NOMO-1 treated with dmso at 0.1 percent for 144 hours (cell line): ENCODE results near the gene KCNG2.
"Not testable (repeated sequence)": the region's sequence is repeated elsewhere in the genome, so short reads cannot be mapped to it uniquely, and the experiment has no call there.

Source experiments
- DNase-seq: peaks from one replicate; lab custom pipeline; 2025; ENCODE audit not compliant: unreplicated experiment; lab: John Stamatoyannopoulos, UW

Gene KCNG2

DNA sequence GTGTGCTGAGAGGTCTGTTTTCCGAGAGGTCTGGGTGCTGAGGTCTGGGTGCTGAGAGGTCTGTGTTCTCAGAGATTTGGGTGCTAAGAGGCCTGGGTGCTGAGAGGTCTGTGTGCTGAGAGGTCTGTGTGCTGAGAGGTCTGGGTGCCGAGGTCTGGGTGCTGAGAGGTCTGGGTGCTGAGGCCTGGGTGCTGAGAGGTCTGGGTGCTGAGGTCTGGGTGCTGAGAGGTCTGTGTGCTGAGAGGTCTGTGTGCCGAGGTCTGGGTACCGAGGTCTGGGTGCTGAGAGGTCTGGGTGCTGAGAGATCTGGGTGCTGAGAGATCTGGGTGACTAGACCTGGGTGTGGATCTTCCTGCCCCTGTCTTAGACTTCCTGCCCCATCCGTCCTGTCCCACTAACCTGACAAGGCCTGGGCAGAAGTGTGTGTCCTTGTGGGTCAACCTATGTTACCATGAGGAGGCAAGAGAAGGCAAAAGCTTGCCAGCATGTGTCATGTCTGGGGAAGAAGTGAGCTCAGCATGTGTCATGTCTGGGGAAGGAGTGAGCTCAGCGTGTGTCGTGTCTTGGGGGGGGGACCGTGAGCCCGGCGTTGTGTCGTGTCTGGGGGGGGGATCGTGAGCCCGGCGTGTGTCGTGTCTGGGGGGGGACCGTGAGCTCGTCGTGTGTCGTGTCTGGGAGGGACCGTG, 69.3 kb downstream of the KCNG2 start:
- no peak for DNase-seq

DNA sequence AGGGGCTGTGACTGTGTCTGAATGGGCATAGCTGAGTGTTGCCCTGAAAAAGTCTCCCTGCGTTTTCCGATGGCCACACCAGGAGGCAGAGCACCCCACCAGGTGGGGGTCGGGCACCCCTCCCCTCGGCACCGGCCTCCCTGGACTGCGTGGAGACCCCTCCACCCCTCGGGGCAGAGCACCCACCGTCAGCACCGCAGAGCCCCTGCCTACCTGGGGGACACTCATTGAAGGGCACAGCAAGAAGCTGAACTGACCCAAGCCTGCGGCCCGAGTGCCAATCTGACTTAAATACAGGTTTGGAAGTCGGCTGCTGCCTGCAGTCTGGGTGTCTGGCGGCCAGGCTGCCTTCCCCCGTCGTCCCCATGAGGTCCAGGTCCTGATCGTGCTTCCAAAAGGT, 69.9 kb downstream of the KCNG2 start:
- no peak for DNase-seq

DNA sequence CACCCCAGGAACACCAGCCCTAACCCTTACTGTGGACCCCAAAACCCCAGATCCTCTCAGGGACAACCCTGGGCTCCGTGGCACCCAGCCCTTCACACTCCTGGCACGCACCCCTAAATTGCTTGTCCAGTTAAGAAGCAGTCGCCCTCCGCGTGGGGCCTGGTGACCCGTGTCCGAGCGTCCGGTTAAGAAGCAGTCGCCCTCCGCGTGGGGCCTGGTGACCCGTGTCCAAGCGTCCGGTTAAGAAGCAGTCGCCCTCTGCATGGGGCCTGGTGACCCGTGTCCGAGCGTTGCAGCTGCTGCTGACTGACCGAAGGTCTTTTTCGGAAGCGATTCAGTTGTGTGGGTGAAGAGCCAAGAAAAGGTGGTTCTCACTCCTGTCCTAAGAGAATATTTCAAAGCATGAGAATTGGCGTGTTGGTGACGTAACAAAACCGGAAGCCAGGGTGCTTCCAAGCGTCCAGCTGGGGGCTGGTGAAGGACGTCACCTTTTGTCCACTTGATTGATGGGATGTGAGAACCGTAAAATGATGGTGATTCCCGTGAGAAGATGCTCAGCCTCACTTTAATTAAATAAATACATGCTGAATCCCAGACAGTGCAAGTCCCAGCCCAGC, 70.5 kb downstream of the KCNG2 start:
- DNase-seq = no peak

DNA sequence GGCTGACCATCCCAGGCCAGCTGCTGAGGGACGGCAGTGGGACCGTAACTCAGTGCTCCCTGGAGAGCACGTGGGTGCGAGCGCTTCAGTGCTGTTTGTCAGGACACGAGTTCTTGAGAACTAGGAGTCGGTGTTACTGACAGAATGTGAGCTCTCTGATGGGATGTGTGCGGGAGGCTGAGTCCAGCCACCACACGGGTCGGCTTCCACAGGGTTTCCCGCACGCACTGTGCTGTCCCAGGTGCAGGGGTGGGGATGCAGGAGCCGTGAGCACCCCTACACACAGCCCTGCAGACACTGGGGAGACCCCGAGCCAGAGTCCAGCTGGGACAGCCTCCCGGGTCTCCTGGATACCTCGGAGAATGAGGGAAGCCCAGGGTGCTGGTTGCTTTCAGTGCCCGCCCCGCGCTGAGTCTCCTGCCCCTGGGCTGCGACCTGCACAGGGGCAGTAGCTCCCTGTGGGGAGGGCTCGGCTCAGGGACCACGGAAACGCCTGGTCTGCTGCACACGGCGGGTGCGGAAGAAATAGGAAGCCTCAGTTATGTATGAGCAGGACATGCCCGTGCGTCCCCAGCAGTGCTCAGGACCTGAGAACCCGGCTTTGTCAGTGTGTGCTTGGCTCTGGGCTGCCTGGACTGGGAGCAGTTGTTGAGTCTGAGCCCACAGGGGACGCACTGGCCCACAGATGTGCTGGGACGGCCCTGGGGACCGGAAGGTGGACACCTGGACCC, 71.2 kb downstream of the KCNG2 start:
- no peak for DNase-seq

DNA sequence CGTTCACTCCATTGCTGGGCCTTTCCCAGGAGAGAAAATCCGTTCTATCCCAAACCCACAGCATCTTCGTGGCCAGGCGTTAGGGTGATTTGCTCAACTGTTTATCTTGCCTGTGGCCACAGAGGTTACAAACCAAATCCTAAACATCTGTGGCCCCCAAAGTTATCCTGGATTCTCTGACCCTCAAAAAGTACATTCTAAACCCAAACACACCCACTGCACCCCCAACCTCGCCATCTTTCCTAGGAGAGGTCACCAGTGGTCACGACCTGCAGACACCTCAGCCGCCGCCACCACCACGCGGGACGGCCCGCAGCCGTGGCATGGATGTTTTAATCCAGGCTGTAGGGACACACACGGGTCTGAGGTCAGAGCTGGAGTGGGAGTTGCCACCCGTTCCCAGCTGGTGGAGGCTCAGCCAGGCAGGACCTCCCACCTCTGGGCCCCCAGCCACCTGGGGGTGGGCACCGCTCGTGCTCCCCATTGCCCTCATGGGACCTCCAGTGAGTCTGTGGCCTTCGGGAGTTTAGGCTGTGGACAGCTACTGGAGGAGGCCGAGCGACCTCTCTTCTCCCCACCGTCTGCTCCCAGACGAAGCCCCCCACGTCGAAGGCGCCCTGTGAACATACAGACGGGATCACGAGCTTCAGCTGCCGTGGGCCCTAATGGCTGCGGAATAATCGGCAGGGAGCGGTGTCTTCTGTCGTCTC, 72.0 kb downstream of the KCNG2 start:
- DNase-seq = no peak

DNA sequence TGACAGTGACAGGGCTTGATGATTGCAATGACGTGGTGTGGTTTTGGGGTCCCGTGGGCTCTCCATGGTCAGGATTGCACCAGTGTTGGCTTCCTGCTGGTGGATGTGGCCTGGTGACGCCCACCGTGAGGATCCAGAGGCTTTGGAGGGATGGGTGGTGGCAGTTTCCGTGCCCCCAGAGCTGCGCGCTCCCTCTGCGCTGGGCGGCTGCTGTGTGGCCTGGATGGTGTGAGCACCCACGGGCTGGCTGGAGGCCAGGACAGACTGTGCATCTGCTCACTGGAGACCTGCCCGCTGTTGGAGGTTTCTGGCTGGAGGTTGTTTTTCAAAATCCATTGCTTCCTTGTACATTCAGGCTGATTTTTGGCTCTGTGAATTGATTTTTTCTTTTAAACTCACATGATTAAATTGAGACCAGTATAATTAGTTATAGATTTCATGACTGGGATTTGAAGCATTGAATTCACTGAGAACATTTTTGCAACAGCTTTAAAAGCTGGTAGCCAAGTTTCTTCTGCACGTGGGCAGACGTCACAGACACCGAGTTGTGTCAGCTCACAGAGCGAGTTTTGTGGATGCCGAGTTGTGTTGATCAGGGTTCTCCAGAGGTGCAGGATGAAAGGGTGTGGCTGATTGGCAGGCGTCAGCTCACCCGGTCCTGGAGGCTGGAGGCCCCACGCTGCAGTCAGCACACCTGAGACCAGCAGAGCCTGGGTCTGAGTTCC, 72.7 kb downstream of the KCNG2 start:
- no peak for DNase-seq

DNA sequence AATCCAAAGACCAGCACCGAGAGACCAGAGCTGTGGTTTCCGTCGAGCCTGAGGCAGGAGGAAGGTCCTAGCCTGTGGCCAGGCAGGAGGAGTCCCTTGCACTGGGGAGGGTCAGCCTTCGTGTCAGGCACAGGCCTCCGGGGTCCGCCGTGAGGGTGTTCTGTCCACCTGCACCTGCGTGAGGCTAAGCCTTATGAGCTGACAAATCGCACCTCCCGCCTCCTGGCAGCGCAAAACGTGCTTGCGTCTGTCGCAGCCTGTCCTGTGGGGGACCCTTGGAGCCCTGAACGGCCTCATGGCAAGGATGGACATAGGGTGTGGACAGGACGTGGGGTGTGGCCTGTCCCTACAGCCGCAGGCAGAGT, 73.3 kb downstream of the KCNG2 start:
- DNase-seq = no peak

DNA sequence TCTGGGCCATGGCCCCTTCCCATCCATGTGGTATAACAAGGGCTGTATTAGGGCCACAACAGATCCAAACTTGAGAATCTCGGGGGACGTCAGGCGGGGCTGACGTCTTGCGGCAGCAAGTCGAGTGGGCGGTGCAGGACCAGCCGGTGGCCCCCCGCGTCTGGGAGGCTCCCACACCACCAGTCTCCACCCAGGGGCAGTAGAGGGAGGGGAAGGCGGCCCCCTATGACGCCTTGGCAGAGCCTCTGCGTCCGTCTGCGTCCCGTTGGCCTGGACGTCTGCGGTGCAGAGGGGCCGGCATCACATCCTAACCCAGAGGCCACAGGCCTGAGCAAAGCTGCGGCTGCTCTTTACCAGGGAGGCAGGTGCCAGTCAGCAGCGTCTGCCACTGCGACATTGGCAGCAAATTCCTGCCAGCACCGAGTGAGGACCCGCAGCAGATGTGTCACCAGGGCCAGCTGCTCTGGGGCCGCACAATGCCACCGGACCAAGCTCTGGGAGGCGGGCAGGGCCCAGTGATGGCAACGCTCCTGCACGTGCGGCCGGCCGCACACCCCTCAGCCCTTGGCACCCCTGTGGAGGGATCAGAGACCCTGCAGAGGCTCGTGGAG, 73.8 kb downstream of the KCNG2 start:
- no peak for DNase-seq

DNA sequence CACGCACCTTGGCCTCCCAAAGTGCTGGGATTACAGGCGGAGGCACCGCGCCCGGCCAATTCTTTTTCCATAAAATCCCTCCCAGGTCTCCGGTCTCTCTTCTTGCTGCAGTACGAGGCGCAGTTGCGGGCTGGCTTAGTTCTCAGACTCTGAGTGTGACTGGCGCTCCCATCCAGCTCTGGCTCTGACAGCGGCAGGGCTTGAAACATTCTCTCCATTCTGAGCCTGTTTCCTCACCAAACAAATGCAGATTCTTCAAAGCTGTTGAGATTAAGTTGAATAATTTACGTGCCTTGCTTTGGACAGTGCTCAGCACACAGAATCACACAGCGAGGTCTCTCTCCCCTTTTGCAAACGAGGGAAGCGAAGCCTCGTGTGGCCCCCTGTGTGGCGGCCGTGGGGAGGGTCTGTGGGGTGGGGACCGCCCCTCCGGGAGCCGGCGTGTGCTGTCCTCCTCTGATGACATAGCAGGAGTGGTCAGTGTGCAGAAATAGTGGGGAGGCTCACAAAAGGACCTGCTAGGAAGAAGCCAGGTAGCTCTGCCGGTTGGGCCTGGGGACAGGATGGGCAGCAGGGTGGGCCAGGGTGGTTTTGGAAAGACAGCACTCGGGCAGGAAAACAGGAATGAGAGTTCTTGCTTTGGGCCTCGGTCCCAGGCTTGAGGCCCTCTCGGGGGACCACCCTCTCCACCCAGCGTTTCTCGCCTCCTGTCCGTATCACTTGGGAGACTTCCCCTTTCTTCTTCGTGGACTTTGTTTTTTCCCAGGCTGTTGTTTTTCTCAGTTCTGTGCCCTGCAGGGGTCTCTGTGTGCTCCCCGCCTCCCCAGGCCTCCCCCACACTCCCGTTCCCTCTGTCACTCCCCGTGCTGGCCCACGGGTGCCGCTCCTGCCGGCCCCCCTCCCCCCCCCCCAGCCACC, 75.0 kb downstream of the KCNG2 start:
- no peak for DNase-seq

DNA sequence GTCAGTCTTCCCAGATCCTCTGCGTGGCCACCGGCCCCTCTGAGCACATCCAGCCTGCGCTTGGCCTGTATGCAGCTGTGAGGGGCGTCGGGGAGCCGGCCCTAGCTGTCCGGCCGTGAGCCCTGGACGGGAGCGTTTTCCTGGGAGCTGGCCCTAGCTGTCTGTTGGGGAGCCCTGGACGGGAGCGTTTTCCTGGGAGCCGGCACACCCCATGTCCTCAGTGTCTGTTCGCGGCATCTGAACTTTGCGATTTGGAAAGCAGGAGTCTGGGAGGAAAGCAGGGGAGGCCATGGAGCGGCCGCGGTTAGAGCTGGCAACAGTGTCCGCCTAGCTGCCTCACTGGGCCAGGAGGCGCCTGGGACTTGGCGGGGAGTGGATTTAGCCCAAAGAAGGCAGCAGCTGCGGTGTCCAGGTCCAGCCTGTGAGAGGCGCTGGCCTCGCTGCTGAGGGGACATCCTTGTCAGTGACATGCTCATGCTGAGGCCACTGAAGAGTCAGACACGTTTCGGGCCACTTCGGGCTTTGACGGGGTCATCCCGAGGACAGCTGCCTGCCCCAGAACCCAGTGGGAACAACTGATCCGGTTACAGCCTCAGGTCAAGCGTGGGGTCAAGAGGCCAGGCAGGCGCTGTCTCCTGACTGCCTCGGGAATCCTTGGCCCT, 75.8 kb downstream of the KCNG2 start:
- DNase-seq = no peak

DNA sequence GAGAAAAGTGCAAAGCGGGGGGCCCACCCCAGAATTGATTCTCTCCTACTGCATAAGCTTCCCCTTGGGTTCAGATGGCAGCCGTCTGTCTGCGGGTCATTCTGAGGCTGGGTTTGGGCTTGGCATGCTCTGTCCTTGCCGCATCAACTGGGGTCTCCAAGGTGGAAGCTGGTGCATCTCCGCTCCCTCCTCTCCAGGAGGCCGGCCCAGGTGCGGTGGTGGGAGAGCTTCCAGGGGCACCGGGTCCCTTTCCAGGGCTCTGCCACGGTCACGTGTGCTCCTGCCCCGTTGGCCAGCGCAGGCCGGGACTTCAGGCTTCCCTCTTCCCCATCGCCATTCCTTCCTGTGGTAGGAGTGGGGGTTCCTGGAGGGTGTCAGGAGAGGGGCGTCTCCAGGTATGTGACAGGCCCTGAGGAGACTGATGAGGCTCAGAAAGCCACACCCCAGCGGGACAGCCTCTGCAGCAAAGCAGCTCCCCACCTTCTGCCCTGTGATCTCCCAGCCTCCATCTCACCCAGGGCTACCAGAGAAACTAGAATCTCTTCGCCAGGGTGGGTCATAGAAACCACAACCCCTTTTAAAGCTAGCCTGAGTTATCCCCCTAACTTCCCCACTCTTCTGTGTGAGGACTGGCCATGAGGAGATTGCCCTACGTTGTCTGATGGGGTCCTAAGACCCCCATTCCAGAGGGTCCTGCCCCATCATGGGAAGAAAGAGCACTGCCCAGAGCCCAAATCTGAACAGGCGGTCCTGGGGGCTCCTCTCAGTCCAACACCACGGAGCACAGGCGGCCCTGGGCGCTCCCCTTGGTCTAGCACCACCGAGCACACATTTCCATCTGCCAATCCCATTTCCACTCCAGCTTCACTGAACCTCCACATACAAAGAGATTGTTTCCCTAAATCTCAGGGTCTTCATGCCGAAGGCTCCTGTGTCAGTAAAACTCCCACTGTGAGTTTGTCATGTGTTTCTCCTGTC, 77.1 kb downstream of the KCNG2 start:
- no peak for DNase-seq

DNA sequence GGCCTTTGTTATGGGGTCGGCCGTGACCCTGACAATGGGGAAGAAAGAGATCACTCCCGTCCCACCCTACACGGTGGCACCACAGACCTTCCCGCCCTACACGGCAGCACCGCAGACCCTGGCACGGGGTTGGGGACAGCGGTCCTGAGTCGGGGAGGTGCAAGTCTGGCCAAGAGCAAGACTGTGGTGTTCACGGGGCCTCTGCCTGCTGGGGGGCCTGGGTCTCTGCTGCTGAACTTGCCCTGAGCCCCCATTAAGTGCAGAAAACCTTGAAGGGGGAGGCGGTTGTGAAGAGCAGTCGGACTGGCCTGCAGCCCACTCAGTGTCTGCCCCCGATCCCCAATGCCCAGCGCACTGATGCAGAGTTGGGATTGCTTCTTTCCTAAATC, 77.8 kb downstream of the KCNG2 start:
- no peak for DNase-seq

DNA sequence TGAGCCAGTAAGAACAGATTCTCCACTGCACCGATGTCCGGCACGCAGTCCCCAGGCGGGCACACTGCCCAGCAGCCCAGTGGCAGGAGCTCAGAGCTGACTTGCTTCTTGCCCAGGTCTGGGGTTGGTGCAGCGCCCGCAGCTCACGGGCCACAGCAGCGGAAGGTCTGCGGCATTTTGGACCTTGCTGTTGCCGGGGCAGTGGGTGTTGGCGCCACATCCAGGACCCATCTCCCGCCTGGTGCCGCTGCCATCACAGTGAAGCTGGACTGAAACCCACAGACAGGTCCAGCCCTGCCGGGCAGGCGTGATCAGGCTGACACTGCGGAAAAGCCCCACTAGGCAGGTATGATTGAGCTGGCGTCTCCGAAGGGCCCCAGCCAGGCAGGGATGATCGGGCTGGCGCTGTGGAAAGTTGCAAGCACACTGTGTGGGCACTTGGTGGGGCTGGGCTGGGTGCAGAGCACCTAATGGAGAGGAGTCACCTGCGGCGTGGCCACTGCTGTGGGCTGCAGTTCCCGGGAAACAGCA, 78.3 kb downstream of the KCNG2 start:
- DNase-seq = no peak

DNA sequence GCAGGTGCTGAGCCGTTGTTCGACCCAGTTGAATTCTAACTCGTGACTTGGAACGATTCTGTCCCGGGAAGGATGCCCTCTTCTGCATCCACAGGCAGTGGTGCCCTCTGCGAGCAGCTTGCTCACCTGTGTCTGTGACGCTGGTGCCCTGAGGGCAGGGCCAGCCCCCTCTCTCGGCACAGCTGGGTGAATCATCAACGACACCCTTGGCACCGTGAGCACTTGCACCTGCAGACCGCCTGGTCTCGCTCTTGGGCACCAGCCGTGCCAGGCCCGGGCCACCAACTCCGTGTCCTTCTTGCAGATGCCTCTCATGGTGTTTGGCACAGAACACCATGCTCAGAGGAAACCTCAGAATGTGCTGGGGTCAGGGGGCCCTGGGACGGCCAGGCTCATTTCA, 78.8 kb downstream of the KCNG2 start:
- DNase-seq = no peak

DNA sequence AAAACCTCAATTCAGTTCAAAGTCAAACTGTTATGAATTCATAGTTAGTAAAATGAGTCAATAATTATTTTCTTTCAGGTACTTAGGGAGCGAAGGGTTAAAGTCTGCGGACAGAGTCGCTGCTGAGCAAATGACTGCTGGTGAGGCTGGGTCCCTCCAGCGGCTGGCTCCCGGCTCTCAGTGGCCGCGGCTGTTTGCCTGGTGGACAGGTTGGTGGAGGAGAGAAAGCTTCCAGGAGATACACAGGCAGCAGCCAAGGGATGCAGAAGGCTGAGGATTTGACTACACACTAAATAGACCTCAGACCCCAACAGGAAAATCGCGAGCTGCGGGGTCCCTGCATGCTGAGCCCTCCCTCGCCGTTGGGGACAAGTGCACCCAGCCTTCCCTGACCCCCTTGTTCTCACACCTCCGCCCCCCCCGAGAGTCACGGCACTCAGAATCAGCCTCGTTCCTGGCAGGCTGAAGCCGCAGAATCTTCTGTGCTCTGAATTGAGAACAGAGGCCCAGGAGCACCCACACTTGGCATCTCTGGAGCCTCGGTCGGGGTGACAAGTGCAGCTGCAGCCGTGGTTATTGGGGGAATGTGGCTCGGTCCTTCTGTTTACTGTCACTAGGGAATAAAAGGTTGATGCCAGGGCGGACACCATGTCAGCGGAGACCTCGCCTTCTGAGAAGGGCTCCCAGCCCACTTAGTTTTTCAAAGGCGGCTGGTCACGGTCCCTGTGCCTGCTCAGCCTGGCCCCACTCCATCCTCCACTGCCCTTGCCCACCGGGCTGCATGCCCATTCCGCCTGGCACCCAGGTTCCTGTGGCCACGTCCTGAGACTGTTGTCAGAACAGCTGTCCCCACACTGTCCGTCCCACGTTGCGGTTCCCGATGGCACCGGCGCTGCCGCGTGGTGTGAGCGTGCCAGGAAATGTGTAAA, 79.7 kb downstream of the KCNG2 start:
- DNase-seq = no peak

DNA sequence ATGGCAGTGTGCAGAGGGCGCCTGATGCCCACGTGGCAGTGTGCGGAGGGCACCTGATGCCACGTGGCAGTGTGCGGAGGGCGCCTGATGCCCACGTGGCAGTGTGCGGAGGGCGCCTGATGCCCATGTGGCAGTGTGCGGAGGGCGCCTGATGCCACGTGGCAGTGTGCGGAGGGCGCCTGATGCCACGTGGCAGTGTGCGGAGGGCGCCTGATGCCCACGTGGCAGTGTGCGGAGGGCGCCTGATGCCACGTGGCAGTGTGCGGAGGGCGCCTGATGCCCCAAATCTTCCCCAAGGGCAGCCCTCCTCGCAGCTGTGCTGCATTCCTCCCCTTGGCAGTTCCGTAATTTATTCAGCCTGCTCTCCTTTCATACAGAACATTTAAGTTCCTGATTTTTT, 80.5 kb downstream of the KCNG2 start:
- DNase-seq = not testable (repeated sequence)
